Measurements from ENCODE around the gene SDCBP2. TPM values are rescaled to one million over a fixed set of nuclear protein-coding genes. Genes with fewer than 3 reads are reported as not detected.

The SDCBP2 gene
- total RNA-seq, 4 donors from 2014 or later: 18.0 to 37.6 (median 34.7) TPM

- H3K27ac ChIP-seq: peak overlapping the region; percentile 91 to 99 (median 95)
- no peaks in the 10 kb centered on the region for H3K27me3 ChIP-seq
- H3K4me1 ChIP-seq: peaks cover 54 to 59% of the 10 kb centered on the region in 2 donors
- intact Hi-C loops (cut with DNase I): no loop called here
- no peaks in the 10 kb centered on the region for H3K36me3 ChIP-seq
- no peaks in the 10 kb centered on the region for H3K9me3 ChIP-seq
- WGBS, 2 donors: 62 to 68% methylated on average over 6 of the region's 6 CpGs
- no peak overlapping the region for H3K4me3 ChIP-seq (replicated peaks in 1 of 3)
- peak; percentile 47 to 64 for DNase-seq
- TF ChIP-seq POLR2A (IDR thresholded peaks at IDR 0.05) (peak in 1 of 2 donors; percentile 37), CTCF (IDR thresholded peaks at IDR 0.05) (no peak)
Observed at GRCh38 chr20:1330075-1330830, 1.3 kb upstream of the SDCBP2 start.

- H3K4me3 ChIP-seq (replicated peaks in 1 of 3): no peak overlapping the region
- peak in 1 of 2 donors; percentile 1 for DNase-seq
Observed at GRCh38 chr20:1327827-1328679, 886 bp downstream of the SDCBP2 start.

GRCh38 chr20:1327241-1327653 is 1.7 kb downstream of the SDCBP2 start:
- Histone ChIP-seq H3K27ac (peak overlapping the region; percentile 95 to 99 (median 97)), H3K4me3 (replicated peaks in 1 of 3) (no peak overlapping the region), H3K36me3 (no peaks in the 10 kb centered on the region), H3K9me3 (no peaks in the 10 kb centered on the region), H3K27me3 (no peaks in the 10 kb centered on the region), H3K4me1 (peaks cover 61 to 81% of the 10 kb centered on the region in 2 donors)
- peak in 1 of 2 donors; percentile 22 for DNase-seq
- intact Hi-C loops (cut with DNase I): no loop called here
- TF ChIP-seq CTCF (IDR thresholded peaks at IDR 0.05) (no peak), POLR2A (IDR thresholded peaks at IDR 0.05) (no peak)
- 81 to 85% methylated on average over 8 of the region's 8 CpGs for WGBS, 2 donors

More at GRCh38 chr20:1327827-1328679, 886 bp downstream of the SDCBP2 start:
- H3K4me1 ChIP-seq: peaks cover 53 to 73% of the 10 kb centered on the region in 2 donors
- H3K9me3 ChIP-seq: no peaks in the 10 kb centered on the region
- H3K27me3 ChIP-seq: no peaks in the 10 kb centered on the region
- H3K27ac ChIP-seq: peak overlapping the region; percentile 91 to 99 (median 95)
- no peaks in the 10 kb centered on the region for H3K36me3 ChIP-seq
- no peak for TF ChIP-seq POLR2A (IDR thresholded peaks at IDR 0.05)
- TF ChIP-seq CTCF (IDR thresholded peaks at IDR 0.05): no peak
- intact Hi-C loops (cut with DNase I): no loop called here
- 77 to 80% methylated on average over 7 of the region's 7 CpGs for WGBS, 2 donors

- TF ChIP-seq CTCF (IDR thresholded peaks at IDR 0.05) (no peak), POLR2A (IDR thresholded peaks at IDR 0.05) (no peak)
- Histone ChIP-seq H3K4me1 (peaks cover 65 to 88% of the 10 kb centered on the region in 2 donors), H3K36me3 (no peaks in the 10 kb centered on the region), H3K27ac (peak overlapping the region; percentile 95 to 99 (median 97)), H3K4me3 (replicated peaks in 1 of 3) (peak overlapping the region in 2 of 3 donors; percentile 68 to 88), H3K9me3 (no peaks in the 10 kb centered on the region), H3K27me3 (no peaks in the 10 kb centered on the region)
- intact Hi-C loops (cut with DNase I): no loop called here
- DNase-seq: peak in 1 of 2 donors; percentile 19
- WGBS, 2 donors: 46% methylated on average over 10 of the region's 10 CpGs
Observed at GRCh38 chr20:1326031-1326930, 2.7 kb downstream of the SDCBP2 start.
